ENCODE data around the gene TBCE.
"Not testable (repeated sequence)": the region's sequence is repeated elsewhere in the genome, so short reads cannot be mapped to it uniquely, and the experiment has no call there.

Gene TBCE

GRCh38 chr1:235368428-235368827 is 1.2 kb downstream of the TBCE start:
- Histone ChIP-seq H2BK5ac (ENCODE audit: low read depth, low read length, poor library complexity) (no peak overlapping the region), H3K9ac (ENCODE audit: low read length) (no peak overlapping the region), H3K14ac (ENCODE audit: low read length) (no peak overlapping the region), H4K91ac (ENCODE audit: low read depth, low read length) (peak overlapping the region; percentile 39), H3K36me3 (ENCODE audit: control insufficient read depth in 1 of 2, insufficient read depth in 2 of 2, low read length in 2 of 2) (no peaks in the 10 kb centered on the region), H3K4me1 (ENCODE audit: control insufficient read depth in 1 of 2, insufficient read depth in 2 of 2, low read length in 2 of 2) (peaks cover 0 to 4% of the 10 kb centered on the region in 2 experiments), H2BK120ac (ENCODE audit: insufficient read depth, low read length, poor library complexity) (no peak overlapping the region), H4K12ac (ENCODE audit: low read depth, low read length) (no peak overlapping the region), H3K18ac (ENCODE audit: low read length) (no peak overlapping the region), H3K4me2 (ENCODE audit: low read length) (no peak overlapping the region), H2BK12ac (ENCODE audit: low read length) (no peak overlapping the region), H3K79me2 (ENCODE audit: control insufficient read depth, insufficient read depth, low read length, poor library complexity) (peaks cover 2% of the 10 kb centered on the region), H3K9me3 (ENCODE audit: insufficient read depth, low read depth, low read length) (peaks cover 2% of the 10 kb centered on the region), H3K4me3 (ENCODE audit: low read depth, low read length) (no peak overlapping the region), H3K4ac (ENCODE audit: low read depth, low read length) (no peak overlapping the region), H3K27me3 (ENCODE audit: insufficient read depth, low read length) (no peaks in the 10 kb centered on the region), H3K27ac (ENCODE audit: low read depth, low read length) (no peak overlapping the region), H4K8ac (ENCODE audit: low read depth, low read length) (no peak overlapping the region), H2AFZ (ENCODE audit: insufficient read depth, low read length, poor library complexity) (no peak overlapping the region), H2AK5ac (ENCODE audit: low read length) (no peak overlapping the region), H3K79me1 (ENCODE audit: low read length) (peaks cover 7% of the 10 kb centered on the region), H3K23ac (ENCODE audit: low read length) (no peak overlapping the region)
- no CpG with 5 or more reads among the region's 5 CpGs for WGBS (ENCODE audit: extremely low coverage, insufficient coverage, insufficient read length)
- no peak for DNase-seq

GRCh38 chr1:235369802-235370201 is 2.6 kb downstream of the TBCE start:
- Histone ChIP-seq H3K4me3 (ENCODE audit: low read depth, low read length) (no peak overlapping the region), H3K23ac (ENCODE audit: low read length) (no peak overlapping the region), H3K9ac (ENCODE audit: low read length) (no peak overlapping the region), H3K4ac (ENCODE audit: low read depth, low read length) (no peak overlapping the region), H2BK120ac (ENCODE audit: insufficient read depth, low read length, poor library complexity) (no peak overlapping the region), H4K8ac (ENCODE audit: low read depth, low read length) (no peak overlapping the region), H2AFZ (ENCODE audit: insufficient read depth, low read length, poor library complexity) (no peak overlapping the region), H3K36me3 (ENCODE audit: control insufficient read depth in 1 of 2, insufficient read depth in 2 of 2, low read length in 2 of 2) (peaks cover 0 to 2% of the 10 kb centered on the region in 2 experiments), H2BK12ac (ENCODE audit: low read length) (no peak overlapping the region), H3K27me3 (ENCODE audit: insufficient read depth, low read length) (no peaks in the 10 kb centered on the region), H4K12ac (ENCODE audit: low read depth, low read length) (no peak overlapping the region), H3K14ac (ENCODE audit: low read length) (no peak overlapping the region), H3K27ac (ENCODE audit: low read depth, low read length) (no peak overlapping the region), H3K4me2 (ENCODE audit: low read length) (no peak overlapping the region), H3K79me2 (ENCODE audit: control insufficient read depth, insufficient read depth, low read length, poor library complexity) (peaks cover 2% of the 10 kb centered on the region), H2AK5ac (ENCODE audit: low read length) (no peak overlapping the region), H3K18ac (ENCODE audit: low read length) (no peak overlapping the region), H4K91ac (ENCODE audit: low read depth, low read length) (no peak overlapping the region), H2BK5ac (ENCODE audit: low read depth, low read length, poor library complexity) (no peak overlapping the region), H3K79me1 (ENCODE audit: low read length) (peaks cover 7% of the 10 kb centered on the region), H3K9me3 (ENCODE audit: insufficient read depth, low read depth, low read length) (peaks cover 2% of the 10 kb centered on the region), H3K4me1 (ENCODE audit: control insufficient read depth in 1 of 2, insufficient read depth in 2 of 2, low read length in 2 of 2) (peaks cover 0 to 4% of the 10 kb centered on the region in 2 experiments)
- no peak for DNase-seq
- no CpG with 5 or more reads among the region's 5 CpGs for WGBS (ENCODE audit: extremely low coverage, insufficient coverage, insufficient read length)

GRCh38 chr1:235375919-235376605 is 8.8 kb downstream of the TBCE start:
- Histone ChIP-seq H3K4ac (ENCODE audit: low read depth, low read length) (no peak overlapping the region), H3K4me2 (ENCODE audit: low read length) (no peak overlapping the region), H3K9ac (ENCODE audit: low read length) (no peak overlapping the region), H3K14ac (ENCODE audit: low read length) (no peak overlapping the region), H3K18ac (ENCODE audit: low read length) (no peak overlapping the region), H3K4me1 (ENCODE audit: control insufficient read depth in 1 of 2, insufficient read depth in 2 of 2, low read length in 2 of 2) (no peaks in the 10 kb centered on the region), H3K79me2 (ENCODE audit: control insufficient read depth, insufficient read depth, low read length, poor library complexity) (no peaks in the 10 kb centered on the region), H4K91ac (ENCODE audit: low read depth, low read length) (no peak overlapping the region), H3K27ac (ENCODE audit: low read depth, low read length) (no peak overlapping the region), H2AFZ (ENCODE audit: insufficient read depth, low read length, poor library complexity) (no peak overlapping the region), H3K23ac (ENCODE audit: low read length) (no peak overlapping the region), H2BK5ac (ENCODE audit: low read depth, low read length, poor library complexity) (no peak overlapping the region), H2BK120ac (ENCODE audit: insufficient read depth, low read length, poor library complexity) (no peak overlapping the region), H3K4me3 (ENCODE audit: low read depth, low read length) (no peak overlapping the region), H4K8ac (ENCODE audit: low read depth, low read length) (no peak overlapping the region), H3K9me3 (ENCODE audit: insufficient read depth, low read depth, low read length) (no peaks in the 10 kb centered on the region), H2BK12ac (ENCODE audit: low read length) (no peak overlapping the region), H3K27me3 (ENCODE audit: insufficient read depth, low read length) (no peaks in the 10 kb centered on the region), H3K36me3 (ENCODE audit: control insufficient read depth in 1 of 2, insufficient read depth in 2 of 2, low read length in 2 of 2) (peaks cover 5 to 8% of the 10 kb centered on the region in 2 experiments), H4K12ac (ENCODE audit: low read depth, low read length) (no peak overlapping the region), H3K79me1 (ENCODE audit: low read length) (no peaks in the 10 kb centered on the region), H2AK5ac (ENCODE audit: low read length) (no peak overlapping the region)
- no CpG with 5 or more reads among the region's 6 CpGs for WGBS (ENCODE audit: extremely low coverage, insufficient coverage, insufficient read length)
- no peak for DNase-seq

- H3K4me1 ChIP-seq (ENCODE audit: control insufficient read depth in 1 of 2, insufficient read depth in 2 of 2, low read length in 2 of 2); DNase-seq; H3K4ac ChIP-seq (ENCODE audit: low read depth, low read length); H4K12ac ChIP-seq (ENCODE audit: low read depth, low read length); H2BK120ac ChIP-seq (ENCODE audit: insufficient read depth, low read length, poor library complexity); H3K4me3 ChIP-seq (ENCODE audit: low read depth, low read length); H2BK5ac ChIP-seq (ENCODE audit: low read depth, low read length, poor library complexity); H2BK12ac ChIP-seq (ENCODE audit: low read length); H3K27me3 ChIP-seq (ENCODE audit: insufficient read depth, low read length); H3K79me1 ChIP-seq (ENCODE audit: low read length); H3K9ac ChIP-seq (ENCODE audit: low read length); H3K9me3 ChIP-seq (ENCODE audit: insufficient read depth, low read depth, low read length); H3K79me2 ChIP-seq (ENCODE audit: control insufficient read depth, insufficient read depth, low read length, poor library complexity); H3K4me2 ChIP-seq (ENCODE audit: low read length); H4K91ac ChIP-seq (ENCODE audit: low read depth, low read length); H3K14ac ChIP-seq (ENCODE audit: low read length); H2AK5ac ChIP-seq (ENCODE audit: low read length); H2AFZ ChIP-seq (ENCODE audit: insufficient read depth, low read length, poor library complexity); H3K23ac ChIP-seq (ENCODE audit: low read length); H4K8ac ChIP-seq (ENCODE audit: low read depth, low read length); H3K18ac ChIP-seq (ENCODE audit: low read length); H3K27ac ChIP-seq (ENCODE audit: low read depth, low read length): not testable (repeated sequence)
- no CpG with 5 or more reads among the region's 11 CpGs for WGBS (ENCODE audit: extremely low coverage, insufficient coverage, insufficient read length)
- H3K36me3 ChIP-seq (ENCODE audit: control insufficient read depth in 1 of 2, insufficient read depth in 2 of 2, low read length in 2 of 2): peaks cover 8 to 11% of the 10 kb centered on the region in 2 experiments
These were observed 11.0 kb downstream of the TBCE start for GRCh38 chr1:235378134-235378735.
